DOHH2 (cell line): ENCODE data around the gene SLC30A1.

Experiments
- H3F3A ChIP-seq: fragments of 200-600 bp; sonication (generic), shearing (Covaris generic); 2 replicates; pipeline ENCODE4 v1.6.0; 2016; ENCODE audit warnings: antibody characterized with exemption, mild to moderate bottlenecking; ENCODE audit not compliant: control insufficient read depth, insufficient read depth
- H3K27ac ChIP-seq: fragments of 200-600 bp; sonication (generic); 2 replicates; pipeline ENCODE4 v1.5.1; 2014; ENCODE audit warnings: low read depth, mild to moderate bottlenecking, low read length, moderate library complexity
- H3K27me3 ChIP-seq: fragments of 200-600 bp; sonication (generic); 2 replicates; pipeline ENCODE4 v1.6.1; 2014; ENCODE audit warnings: mild to moderate bottlenecking, low read length, mixed read lengths; ENCODE audit not compliant: control insufficient read depth
- H3K36me3 ChIP-seq: fragments of 200-600 bp; sonication (generic); 2 replicates; pipeline ENCODE4 v1.6.1; 2014; ENCODE audit warnings: mild to moderate bottlenecking, low read length, moderate library complexity, mixed read lengths; ENCODE audit not compliant: control insufficient read depth
- H3K4me1 ChIP-seq: fragments of 200-600 bp; sonication (generic); 2 replicates; pipeline ENCODE4 v1.6.1; 2014; ENCODE audit warnings: mild to moderate bottlenecking, low read length, mixed read lengths; ENCODE audit not compliant: control insufficient read depth
- H3K4me2 ChIP-seq: fragments of 200-600 bp; sonication (generic); 2 replicates; pipeline ENCODE4 v1.6.0; 2014; ENCODE audit warnings: mild to moderate bottlenecking, low read length, moderate library complexity
- H3K4me3 ChIP-seq: fragments of 200-600 bp; sonication (generic); 2 replicates; pipeline ENCODE4 v1.5.1; 2014; ENCODE audit warnings: mild to moderate bottlenecking, low read length, mixed read lengths
- H3K79me2 ChIP-seq: fragments of 200-600 bp; sonication (generic); 2 replicates; pipeline ENCODE4 v1.6.1; 2014; ENCODE audit warnings: mild to moderate bottlenecking, low read length, mixed read lengths; ENCODE audit not compliant: control insufficient read depth
- H3K9me2 ChIP-seq: fragments of 200-600 bp; sonication (generic); replicated peaks from 2 replicates; pipeline ENCODE4 v1.6.1; 2014; ENCODE audit warnings: mild to moderate bottlenecking, low read length, mixed read lengths; ENCODE audit not compliant: control insufficient read depth
- H3K9me3 ChIP-seq: fragments of 200-600 bp; sonication (generic); 2 replicates; pipeline ENCODE4 v1.6.1; 2014; ENCODE audit warnings: antibody characterized with exemption, low read length, mixed read lengths; ENCODE audit not compliant: control insufficient read depth, insufficient read depth
- H4K20me1 ChIP-seq: fragments of 200-600 bp; sonication (generic); 2 replicates; pipeline ENCODE4 v1.6.0; 2014; ENCODE audit warnings: low read depth, mild to moderate bottlenecking, antibody characterized with exemption, low read length, moderate library complexity; ENCODE audit not compliant: control insufficient read depth, insufficient read depth
- CTCF ChIP-seq: fragments of 200-600 bp; sonication (generic); IDR thresholded peaks from one replicate; pipeline ENCODE4 v1.5.1; 2014; ENCODE audit warnings: antibody characterized with exemption, mild to moderate bottlenecking, low read depth, low read length; ENCODE audit not compliant: poor library complexity, severe bottlenecking
- EZH2phosphoT487 ChIP-seq: fragments of 200-600 bp; sonication (generic); IDR thresholded peaks from 2 replicates; pipeline ENCODE4 v1.6.1; 2017; ENCODE audit warnings: borderline replicate concordance, mild to moderate bottlenecking, antibody characterized with exemption, low read length, moderate library complexity, mixed read lengths

Gene SLC30A1

GRCh38 chr1:211603191-211603701 lies 24.3 kb upstream of the SLC30A1 start:
- no peaks in the 10 kb centered on the region for H3K79me2 ChIP-seq
- H3K27me3 ChIP-seq: peaks cover 39% of the 10 kb centered on the region
- H3K27ac ChIP-seq: no peak overlapping the region
- no peak overlapping the region for H3K4me2 ChIP-seq
- TF ChIP-seq CTCF (no peak), EZH2phosphoT487 (no peak)
- no peaks in the 10 kb centered on the region for H3F3A ChIP-seq
- H3K9me3 ChIP-seq: no peaks in the 10 kb centered on the region
- peaks cover 8% of the 10 kb centered on the region for H3K4me1 ChIP-seq
- no peaks in the 10 kb centered on the region for H3K9me2 ChIP-seq
- H4K20me1 ChIP-seq: no peaks in the 10 kb centered on the region
- H3K4me3 ChIP-seq: no peak overlapping the region
- H3K36me3 ChIP-seq: no peaks in the 10 kb centered on the region

DNA sequence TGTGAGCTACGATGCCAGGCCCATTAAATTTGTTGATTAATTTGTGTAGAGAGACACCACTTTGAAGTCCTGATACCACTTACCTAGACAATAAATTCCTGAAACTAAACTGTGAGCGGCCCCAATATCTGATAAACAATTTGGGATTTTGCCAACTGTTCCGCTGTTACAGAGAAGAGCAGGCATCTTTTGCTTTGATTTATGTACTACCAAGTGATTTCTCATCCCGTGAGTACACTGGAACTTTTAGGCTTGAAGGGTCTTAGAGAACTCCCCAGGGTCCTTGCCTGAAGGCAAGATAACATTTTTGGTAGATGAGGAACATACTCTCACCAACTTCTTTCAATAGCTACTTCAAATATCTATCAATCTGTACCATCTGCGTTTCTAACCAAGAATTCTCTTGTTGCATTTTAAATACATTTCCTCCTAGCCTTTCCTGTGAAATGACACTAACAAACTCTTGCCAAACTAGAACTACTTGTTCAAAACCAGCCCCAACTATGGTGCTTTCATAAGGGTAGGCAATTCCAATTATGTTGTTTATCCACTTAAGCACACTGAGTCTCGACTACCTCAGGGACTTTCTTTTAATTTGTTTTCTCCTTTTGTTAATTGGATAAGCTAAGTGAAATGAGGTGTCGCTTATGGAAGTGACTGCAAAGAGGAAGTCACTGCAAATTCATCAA lies 23.2 kb upstream of the SLC30A1 start:
- Histone ChIP-seq H3K4me1 (peaks cover 6% of the 10 kb centered on the region), H3K4me2 (no peak overlapping the region), H3K79me2 (no peaks in the 10 kb centered on the region), H3K4me3 (no peak overlapping the region), H3F3A (no peaks in the 10 kb centered on the region), H3K9me2 (no peaks in the 10 kb centered on the region), H3K36me3 (no peaks in the 10 kb centered on the region), H3K27me3 (peaks cover 34% of the 10 kb centered on the region), H3K9me3 (no peaks in the 10 kb centered on the region), H3K27ac (no peak overlapping the region), H4K20me1 (no peaks in the 10 kb centered on the region)
- TF ChIP-seq EZH2phosphoT487 (no peak), CTCF (no peak)

GRCh38 chr1:211601159-211601558 lies 22.2 kb upstream of the SLC30A1 start:
- no peaks in the 10 kb centered on the region for H3F3A ChIP-seq
- no peak overlapping the region for H3K4me2 ChIP-seq
- no peaks in the 10 kb centered on the region for H4K20me1 ChIP-seq
- H3K27ac ChIP-seq: no peak overlapping the region
- H3K9me3 ChIP-seq: no peaks in the 10 kb centered on the region
- no peaks in the 10 kb centered on the region for H3K79me2 ChIP-seq
- H3K4me1 ChIP-seq: no peaks in the 10 kb centered on the region
- H3K36me3 ChIP-seq: no peaks in the 10 kb centered on the region
- TF ChIP-seq CTCF (no peak), EZH2phosphoT487 (no peak)
- H3K4me3 ChIP-seq: no peak overlapping the region
- peaks cover 37% of the 10 kb centered on the region for H3K27me3 ChIP-seq
- H3K9me2 ChIP-seq: no peaks in the 10 kb centered on the region
